GM23338 (cell line): ENCODE data around the gene TLR3.

ENCODE experiments used
- CREB1 ChIP-seq: fragments of 250-450 bp; sonication (Bioruptor Pico); IDR thresholded peaks from 2 replicates; pipeline ENCODE4 v1.5.0; 2020; ENCODE audit warnings: low read depth, mild to moderate bottlenecking, moderate library complexity
- EZH2 ChIP-seq: fragments of 200-600 bp; sonication (generic); IDR thresholded peaks from one replicate; pipeline ENCODE4 v1.8.0; 2017; ENCODE audit warnings: antibody characterized with exemption, mild to moderate bottlenecking, low read depth; ENCODE audit not compliant: unreplicated experiment
- EZH2phosphoT487 ChIP-seq: fragments of 200-600 bp; sonication (generic); IDR thresholded peaks from one replicate; pipeline ENCODE4 v1.8.1; 2018; ENCODE audit warnings: antibody characterized with exemption; ENCODE audit not compliant: unreplicated experiment
- JUNB ChIP-seq: IDR thresholded peaks from one replicate; pipeline ENCODE4 v1.6.1; 2016; ENCODE audit warnings: antibody characterized with exemption; ENCODE audit not compliant: unreplicated experiment
- NANOG ChIP-seq: IDR thresholded peaks from 2 replicates; pipeline ENCODE4 v1.6.1; 2016; ENCODE audit warnings: antibody characterized with exemption, borderline replicate concordance
- POLR2AphosphoS5 ChIP-seq: IDR thresholded peaks from 2 replicates; pipeline ENCODE4 v1.6.1; 2016; ENCODE audit warnings: antibody characterized with exemption, low read depth
- STAT1 ChIP-seq: IDR thresholded peaks from one replicate; pipeline ENCODE4 v1.6.1; 2016; ENCODE audit warnings: antibody characterized with exemption; ENCODE audit not compliant: unreplicated experiment
- ZNF331 ChIP-seq: fragments of 250-450 bp; sonication (Bioruptor Pico); IDR thresholded peaks from 2 replicates; pipeline ENCODE4 v1.5.0; 2020; ENCODE audit warnings: low read depth, mild to moderate bottlenecking, moderate library complexity
- TF ChIP-seq, protein P1 (sequence below), 2 experiments: fragments of 200-600 bp in 1 of 2; sonication (generic) in 1 of 2; conservative IDR thresholded peaks; 2 replicates each; pipeline versions ENCODE4 v1.5.1 to v1.6.1; 2016 to 2017; ENCODE audit warnings: antibody characterized with exemption in 2 of 2, low read depth in 2 of 2, mild to moderate bottlenecking in 2 of 2, moderate library complexity in 1 of 2
- TF ChIP-seq, protein P2 (sequence below): IDR thresholded peaks from one replicate; pipeline ENCODE4 v1.6.1; 2018; ENCODE audit warnings: antibody characterized with exemption; ENCODE audit not compliant: unreplicated experiment
- TF ChIP-seq, protein P3 (sequence below): IDR thresholded peaks from 2 replicates; pipeline ENCODE4 v1.6.1; 2016; ENCODE audit warnings: antibody characterized with exemption
- TF ChIP-seq, protein P4 (sequence below): fragments of 250-450 bp; sonication (Bioruptor Pico); IDR thresholded peaks from 2 replicates; pipeline ENCODE4 v1.5.0; 2020; ENCODE audit warnings: mild to moderate bottlenecking, moderate library complexity

DNA sequence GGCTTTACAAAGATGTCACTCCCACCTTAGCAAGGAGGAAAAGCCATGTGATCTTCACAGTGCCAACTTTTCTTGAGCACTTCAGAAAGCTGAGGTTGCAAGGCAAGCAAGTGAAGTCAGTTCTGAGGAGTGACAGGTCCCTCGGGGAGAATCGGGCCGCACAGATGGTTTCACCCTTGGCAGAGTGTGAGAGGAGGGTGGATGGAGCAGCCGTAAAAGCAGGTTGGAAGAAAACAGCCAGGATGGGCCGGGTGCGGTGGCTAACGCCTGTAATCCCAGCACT, 43.6 kb upstream of the TLR3 start:
- TF ChIP-seq, protein P1, sequence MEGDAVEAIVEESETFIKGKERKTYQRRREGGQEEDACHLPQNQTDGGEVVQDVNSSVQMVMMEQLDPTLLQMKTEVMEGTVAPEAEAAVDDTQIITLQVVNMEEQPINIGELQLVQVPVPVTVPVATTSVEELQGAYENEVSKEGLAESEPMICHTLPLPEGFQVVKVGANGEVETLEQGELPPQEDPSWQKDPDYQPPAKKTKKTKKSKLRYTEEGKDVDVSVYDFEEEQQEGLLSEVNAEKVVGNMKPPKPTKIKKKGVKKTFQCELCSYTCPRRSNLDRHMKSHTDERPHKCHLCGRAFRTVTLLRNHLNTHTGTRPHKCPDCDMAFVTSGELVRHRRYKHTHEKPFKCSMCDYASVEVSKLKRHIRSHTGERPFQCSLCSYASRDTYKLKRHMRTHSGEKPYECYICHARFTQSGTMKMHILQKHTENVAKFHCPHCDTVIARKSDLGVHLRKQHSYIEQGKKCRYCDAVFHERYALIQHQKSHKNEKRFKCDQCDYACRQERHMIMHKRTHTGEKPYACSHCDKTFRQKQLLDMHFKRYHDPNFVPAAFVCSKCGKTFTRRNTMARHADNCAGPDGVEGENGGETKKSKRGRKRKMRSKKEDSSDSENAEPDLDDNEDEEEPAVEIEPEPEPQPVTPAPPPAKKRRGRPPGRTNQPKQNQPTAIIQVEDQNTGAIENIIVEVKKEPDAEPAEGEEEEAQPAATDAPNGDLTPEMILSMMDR (conservative IDR thresholded peaks at IDR 0.05; ENCODE audit: low read depth in 2 of 2): no peak
- TF ChIP-seq, protein P2, sequence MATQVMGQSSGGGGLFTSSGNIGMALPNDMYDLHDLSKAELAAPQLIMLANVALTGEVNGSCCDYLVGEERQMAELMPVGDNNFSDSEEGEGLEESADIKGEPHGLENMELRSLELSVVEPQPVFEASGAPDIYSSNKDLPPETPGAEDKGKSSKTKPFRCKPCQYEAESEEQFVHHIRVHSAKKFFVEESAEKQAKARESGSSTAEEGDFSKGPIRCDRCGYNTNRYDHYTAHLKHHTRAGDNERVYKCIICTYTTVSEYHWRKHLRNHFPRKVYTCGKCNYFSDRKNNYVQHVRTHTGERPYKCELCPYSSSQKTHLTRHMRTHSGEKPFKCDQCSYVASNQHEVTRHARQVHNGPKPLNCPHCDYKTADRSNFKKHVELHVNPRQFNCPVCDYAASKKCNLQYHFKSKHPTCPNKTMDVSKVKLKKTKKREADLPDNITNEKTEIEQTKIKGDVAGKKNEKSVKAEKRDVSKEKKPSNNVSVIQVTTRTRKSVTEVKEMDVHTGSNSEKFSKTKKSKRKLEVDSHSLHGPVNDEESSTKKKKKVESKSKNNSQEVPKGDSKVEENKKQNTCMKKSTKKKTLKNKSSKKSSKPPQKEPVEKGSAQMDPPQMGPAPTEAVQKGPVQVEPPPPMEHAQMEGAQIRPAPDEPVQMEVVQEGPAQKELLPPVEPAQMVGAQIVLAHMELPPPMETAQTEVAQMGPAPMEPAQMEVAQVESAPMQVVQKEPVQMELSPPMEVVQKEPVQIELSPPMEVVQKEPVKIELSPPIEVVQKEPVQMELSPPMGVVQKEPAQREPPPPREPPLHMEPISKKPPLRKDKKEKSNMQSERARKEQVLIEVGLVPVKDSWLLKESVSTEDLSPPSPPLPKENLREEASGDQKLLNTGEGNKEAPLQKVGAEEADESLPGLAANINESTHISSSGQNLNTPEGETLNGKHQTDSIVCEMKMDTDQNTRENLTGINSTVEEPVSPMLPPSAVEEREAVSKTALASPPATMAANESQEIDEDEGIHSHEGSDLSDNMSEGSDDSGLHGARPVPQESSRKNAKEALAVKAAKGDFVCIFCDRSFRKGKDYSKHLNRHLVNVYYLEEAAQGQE: no peak
- TF ChIP-seq EZH2 (no peak), STAT1 (no peak), CREB1 (CRISPR knock-in tag) (no peak), POLR2AphosphoS5 (no peak), EZH2phosphoT487 (no peak), JUNB (no peak), ZNF331 (CRISPR knock-in tag) (no peak), NANOG (no peak)
- TF ChIP-seq, protein P3, sequence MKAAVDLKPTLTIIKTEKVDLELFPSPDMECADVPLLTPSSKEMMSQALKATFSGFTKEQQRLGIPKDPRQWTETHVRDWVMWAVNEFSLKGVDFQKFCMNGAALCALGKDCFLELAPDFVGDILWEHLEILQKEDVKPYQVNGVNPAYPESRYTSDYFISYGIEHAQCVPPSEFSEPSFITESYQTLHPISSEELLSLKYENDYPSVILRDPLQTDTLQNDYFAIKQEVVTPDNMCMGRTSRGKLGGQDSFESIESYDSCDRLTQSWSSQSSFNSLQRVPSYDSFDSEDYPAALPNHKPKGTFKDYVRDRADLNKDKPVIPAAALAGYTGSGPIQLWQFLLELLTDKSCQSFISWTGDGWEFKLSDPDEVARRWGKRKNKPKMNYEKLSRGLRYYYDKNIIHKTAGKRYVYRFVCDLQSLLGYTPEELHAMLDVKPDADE: no peak
- TF ChIP-seq, protein P4, sequence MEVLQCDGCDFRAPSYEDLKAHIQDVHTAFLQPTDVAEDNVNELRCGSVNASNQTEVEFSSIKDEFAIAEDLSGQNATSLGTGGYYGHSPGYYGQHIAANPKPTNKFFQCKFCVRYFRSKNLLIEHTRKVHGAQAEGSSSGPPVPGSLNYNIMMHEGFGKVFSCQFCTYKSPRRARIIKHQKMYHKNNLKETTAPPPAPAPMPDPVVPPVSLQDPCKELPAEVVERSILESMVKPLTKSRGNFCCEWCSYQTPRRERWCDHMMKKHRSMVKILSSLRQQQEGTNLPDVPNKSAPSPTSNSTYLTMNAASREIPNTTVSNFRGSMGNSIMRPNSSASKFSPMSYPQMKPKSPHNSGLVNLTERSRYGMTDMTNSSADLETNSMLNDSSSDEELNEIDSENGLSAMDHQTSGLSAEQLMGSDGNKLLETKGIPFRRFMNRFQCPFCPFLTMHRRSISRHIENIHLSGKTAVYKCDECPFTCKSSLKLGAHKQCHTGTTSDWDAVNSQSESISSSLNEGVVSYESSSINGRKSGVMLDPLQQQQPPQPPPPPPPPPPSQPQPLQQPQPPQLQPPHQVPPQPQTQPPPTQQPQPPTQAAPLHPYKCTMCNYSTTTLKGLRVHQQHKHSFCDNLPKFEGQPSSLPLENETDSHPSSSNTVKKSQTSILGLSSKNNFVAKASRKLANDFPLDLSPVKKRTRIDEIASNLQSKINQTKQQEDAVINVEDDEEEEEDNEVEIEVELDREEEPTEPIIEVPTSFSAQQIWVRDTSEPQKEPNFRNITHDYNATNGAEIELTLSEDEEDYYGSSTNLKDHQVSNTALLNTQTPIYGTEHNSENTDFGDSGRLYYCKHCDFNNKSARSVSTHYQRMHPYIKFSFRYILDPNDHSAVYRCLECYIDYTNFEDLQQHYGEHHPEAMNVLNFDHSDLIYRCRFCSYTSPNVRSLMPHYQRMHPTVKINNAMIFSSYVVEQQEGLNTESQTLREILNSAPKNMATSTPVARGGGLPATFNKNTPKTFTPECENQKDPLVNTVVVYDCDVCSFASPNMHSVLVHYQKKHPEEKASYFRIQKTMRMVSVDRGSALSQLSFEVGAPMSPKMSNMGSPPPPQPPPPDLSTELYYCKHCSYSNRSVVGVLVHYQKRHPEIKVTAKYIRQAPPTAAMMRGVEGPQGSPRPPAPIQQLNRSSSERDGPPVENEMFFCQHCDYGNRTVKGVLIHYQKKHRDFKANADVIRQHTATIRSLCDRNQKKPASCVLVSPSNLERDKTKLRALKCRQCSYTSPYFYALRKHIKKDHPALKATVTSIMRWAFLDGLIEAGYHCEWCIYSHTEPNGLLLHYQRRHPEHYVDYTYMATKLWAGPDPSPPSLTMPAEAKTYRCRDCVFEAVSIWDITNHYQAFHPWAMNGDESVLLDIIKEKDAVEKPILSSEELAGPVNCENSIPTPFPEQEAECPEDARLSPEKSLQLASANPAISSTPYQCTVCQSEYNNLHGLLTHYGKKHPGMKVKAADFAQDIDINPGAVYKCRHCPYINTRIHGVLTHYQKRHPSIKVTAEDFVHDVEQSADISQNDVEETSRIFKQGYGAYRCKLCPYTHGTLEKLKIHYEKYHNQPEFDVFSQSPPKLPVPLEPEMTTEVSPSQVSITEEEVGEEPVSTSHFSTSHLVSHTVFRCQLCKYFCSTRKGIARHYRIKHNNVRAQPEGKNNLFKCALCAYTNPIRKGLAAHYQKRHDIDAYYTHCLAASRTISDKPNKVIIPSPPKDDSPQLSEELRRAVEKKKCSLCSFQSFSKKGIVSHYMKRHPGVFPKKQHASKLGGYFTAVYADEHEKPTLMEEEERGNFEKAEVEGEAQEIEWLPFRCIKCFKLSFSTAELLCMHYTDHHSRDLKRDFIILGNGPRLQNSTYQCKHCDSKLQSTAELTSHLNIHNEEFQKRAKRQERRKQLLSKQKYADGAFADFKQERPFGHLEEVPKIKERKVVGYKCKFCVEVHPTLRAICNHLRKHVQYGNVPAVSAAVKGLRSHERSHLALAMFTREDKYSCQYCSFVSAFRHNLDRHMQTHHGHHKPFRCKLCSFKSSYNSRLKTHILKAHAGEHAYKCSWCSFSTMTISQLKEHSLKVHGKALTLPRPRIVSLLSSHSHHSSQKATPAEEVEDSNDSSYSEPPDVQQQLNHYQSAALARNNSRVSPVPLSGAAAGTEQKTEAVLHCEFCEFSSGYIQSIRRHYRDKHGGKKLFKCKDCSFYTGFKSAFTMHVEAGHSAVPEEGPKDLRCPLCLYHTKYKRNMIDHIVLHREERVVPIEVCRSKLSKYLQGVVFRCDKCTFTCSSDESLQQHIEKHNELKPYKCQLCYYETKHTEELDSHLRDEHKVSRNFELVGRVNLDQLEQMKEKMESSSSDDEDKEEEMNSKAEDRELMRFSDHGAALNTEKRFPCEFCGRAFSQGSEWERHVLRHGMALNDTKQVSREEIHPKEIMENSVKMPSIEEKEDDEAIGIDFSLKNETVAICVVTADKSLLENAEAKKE: no peak
